HEK293 (cell line): Measurements from ENCODE around the gene ZBTB8A.
A peak's percentile ranks its signal among the peaks of the same experiment; 100 is the strongest.

Experiments used
- GLI4 ChIP-seq: fragments of 450-650 bp; formaldehyde crosslinking; IDR thresholded peaks from 2 replicates; pipeline ENCODE4 v1.5.1; 2016; ENCODE audit warnings: missing biosample characterization, missing genetic modification characterization
- PBX3 ChIP-seq: sonication (generic); formaldehyde crosslinking; IDR thresholded peaks from 2 replicates; pipeline ENCODE4 v1.8.1; 2022; ENCODE audit warnings: mild to moderate bottlenecking, moderate library complexity, missing genetic modification reagents
- SCRT2 ChIP-seq: fragments of 450-650 bp; formaldehyde crosslinking; IDR thresholded peaks from 2 replicates; pipeline ENCODE4 v1.5.1; 2016; ENCODE audit warnings: missing biosample characterization, missing genetic modification characterization
- SP3 ChIP-seq: fragments of 450-650 bp; formaldehyde crosslinking; IDR thresholded peaks from 2 replicates; pipeline ENCODE4 v1.5.1; 2016; ENCODE audit warnings: missing biosample characterization, missing genetic modification characterization
- ZBTB26 ChIP-seq: fragments of 450-650 bp; formaldehyde crosslinking; optimal IDR thresholded peaks from 2 replicates; pipeline ENCODE3; 2016; ENCODE audit warnings: missing biosample characterization, mild to moderate bottlenecking, missing genetic modification characterization
- ZBTB8A ChIP-seq: fragments of 450-650 bp; formaldehyde crosslinking; IDR thresholded peaks from 2 replicates; pipeline ENCODE4 v1.5.1; 2016; ENCODE audit warnings: missing biosample characterization, missing genetic modification characterization
- ZNF184 ChIP-seq: fragments of 450-650 bp; IDR thresholded peaks from 2 replicates; pipeline ENCODE4 v1.5.1; 2018; ENCODE audit warnings: missing biosample characterization, mild to moderate bottlenecking, missing genetic modification characterization
- ZNF221 ChIP-seq: fragments of 450-650 bp; formaldehyde crosslinking; IDR thresholded peaks from 2 replicates; pipeline ENCODE4 v1.5.1; 2017; ENCODE audit warnings: missing biosample characterization, missing genetic modification characterization, borderline replicate concordance
- ZNF335 ChIP-seq: fragments of 450-650 bp; formaldehyde crosslinking; conservative IDR thresholded peaks from 2 replicates; pipeline ENCODE4 v1.5.1; 2016; ENCODE audit warnings: missing biosample characterization, missing genetic modification characterization
- ZNF37A ChIP-seq: fragments of 450-650 bp; IDR thresholded peaks from 2 replicates; pipeline ENCODE4 v1.5.1; 2018; ENCODE audit warnings: missing biosample characterization, missing genetic modification characterization
- ZNF426 ChIP-seq: fragments of 450-650 bp; formaldehyde crosslinking; IDR thresholded peaks from 2 replicates; pipeline ENCODE4 v1.5.1; 2017; ENCODE audit warnings: missing biosample characterization, missing genetic modification characterization, mild to moderate bottlenecking, inconsistent platforms, moderate library complexity
- ZNF473 ChIP-seq: fragments of 450-650 bp; formaldehyde crosslinking; IDR thresholded peaks from 2 replicates; pipeline ENCODE4 v1.5.1; 2017; ENCODE audit warnings: missing biosample characterization, missing genetic modification characterization
- ZNF571 ChIP-seq: fragments of 450-650 bp; formaldehyde crosslinking; IDR thresholded peaks from 2 replicates; pipeline ENCODE4 v1.5.0; 2017; ENCODE audit warnings: missing biosample characterization, missing genetic modification characterization
- ZNF610 ChIP-seq: fragments of 450-650 bp; formaldehyde crosslinking; IDR thresholded peaks from 2 replicates; pipeline ENCODE4 v1.5.1; 2016; ENCODE audit warnings: missing biosample characterization, missing genetic modification characterization, borderline replicate concordance
- ZNF621 ChIP-seq: fragments of 450-650 bp; formaldehyde crosslinking; IDR thresholded peaks from 2 replicates; pipeline ENCODE4 v1.5.1; 2017; ENCODE audit warnings: missing biosample characterization, missing genetic modification characterization
- ZNF626 ChIP-seq: fragments of 450-650 bp; sonication (Bioruptor Pico); formaldehyde crosslinking; IDR thresholded peaks from 2 replicates; pipeline ENCODE4 v1.5.1; 2018; ENCODE audit warnings: missing biosample characterization, missing genetic modification characterization, inconsistent platforms
- ZNF670 ChIP-seq: fragments of 450-650 bp; formaldehyde crosslinking; IDR thresholded peaks from 2 replicates; pipeline ENCODE4 v1.5.1; 2016; ENCODE audit warnings: missing biosample characterization, missing genetic modification characterization, low read depth
- ZNF76 ChIP-seq: fragments of 450-650 bp; formaldehyde crosslinking; IDR thresholded peaks from 2 replicates; pipeline ENCODE4; 2016; ENCODE audit warnings: low read depth, missing biosample characterization, missing genetic modification characterization, borderline replicate concordance
- ZNF792 ChIP-seq: fragments of 450-650 bp; formaldehyde crosslinking; IDR thresholded peaks from 2 replicates; pipeline ENCODE4 v1.5.1; 2016; ENCODE audit warnings: missing biosample characterization, missing genetic modification characterization
- ZSCAN30 ChIP-seq: fragments of 450-650 bp; IDR thresholded peaks from 2 replicates; pipeline ENCODE4 v1.5.1; 2018; ENCODE audit warnings: missing biosample characterization, mild to moderate bottlenecking, missing genetic modification characterization, moderate library complexity
- TF ChIP-seq, protein P1 (sequence below): fragments of 450-650 bp; formaldehyde crosslinking; IDR thresholded peaks from 2 replicates; pipeline ENCODE4 v1.5.1; 2016; ENCODE audit warnings: missing biosample characterization, missing genetic modification characterization
- TF ChIP-seq, protein P2 (sequence below): fragments of 450-650 bp; formaldehyde crosslinking; IDR thresholded peaks from 2 replicates; pipeline ENCODE4 v1.5.1; 2016; ENCODE audit warnings: missing biosample characterization, missing genetic modification characterization
- TF ChIP-seq, protein P3 (sequence below): fragments of 450-650 bp; formaldehyde crosslinking; IDR thresholded peaks from 2 replicates; pipeline ENCODE4 v1.5.1; 2016; ENCODE audit warnings: missing biosample characterization, missing genetic modification characterization
- TF ChIP-seq, protein P4 (sequence below): fragments of 450-650 bp; formaldehyde crosslinking; IDR thresholded peaks from 2 replicates; pipeline ENCODE4 v1.5.1; 2016; ENCODE audit warnings: missing biosample characterization, missing genetic modification characterization, borderline replicate concordance
- TF ChIP-seq, protein P5 (sequence below): fragments of 450-650 bp; formaldehyde crosslinking; IDR thresholded peaks from 2 replicates; pipeline ENCODE4; 2016; ENCODE audit warnings: missing biosample characterization, missing genetic modification characterization

The ZBTB8A gene

GRCh38 chr1:32500387-32501209 is 38.6 kb upstream of the ZBTB8A start (continued):
- TF ChIP-seq SCRT2 (tag by site-specific recombination) = no peak
- TF ChIP-seq ZNF621 (tag by site-specific recombination) = no peak
- TF ChIP-seq ZNF792 (tag by site-specific recombination) = no peak
- TF ChIP-seq ZNF670 = no peak
- peak; percentile 27; the same call in 1 of the 2 replicates for TF ChIP-seq PBX3 (CRISPR knock-in tag)
- no peak for TF ChIP-seq ZNF426 (tag by site-specific recombination)
- TF ChIP-seq ZNF184 (tag by site-specific recombination) = 0 out of 2 replicates have a peak, but pooled peaks have one; percentile 30
- TF ChIP-seq, protein P1, sequence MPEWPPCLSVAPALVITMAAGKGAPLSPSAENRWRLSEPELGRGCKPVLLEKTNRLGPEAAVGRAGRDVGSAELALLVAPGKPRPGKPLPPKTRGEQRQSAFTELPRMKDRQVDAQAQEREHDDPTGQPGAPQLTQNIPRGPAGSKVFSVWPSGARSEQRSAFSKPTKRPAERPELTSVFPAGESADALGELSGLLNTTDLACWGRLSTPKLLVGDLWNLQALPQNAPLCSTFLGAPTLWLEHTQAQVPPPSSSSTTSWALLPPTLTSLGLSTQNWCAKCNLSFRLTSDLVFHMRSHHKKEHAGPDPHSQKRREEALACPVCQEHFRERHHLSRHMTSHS = no peak
- TF ChIP-seq ZSCAN30 (tag by site-specific recombination) = peak; percentile 73
- TF ChIP-seq, protein P2, sequence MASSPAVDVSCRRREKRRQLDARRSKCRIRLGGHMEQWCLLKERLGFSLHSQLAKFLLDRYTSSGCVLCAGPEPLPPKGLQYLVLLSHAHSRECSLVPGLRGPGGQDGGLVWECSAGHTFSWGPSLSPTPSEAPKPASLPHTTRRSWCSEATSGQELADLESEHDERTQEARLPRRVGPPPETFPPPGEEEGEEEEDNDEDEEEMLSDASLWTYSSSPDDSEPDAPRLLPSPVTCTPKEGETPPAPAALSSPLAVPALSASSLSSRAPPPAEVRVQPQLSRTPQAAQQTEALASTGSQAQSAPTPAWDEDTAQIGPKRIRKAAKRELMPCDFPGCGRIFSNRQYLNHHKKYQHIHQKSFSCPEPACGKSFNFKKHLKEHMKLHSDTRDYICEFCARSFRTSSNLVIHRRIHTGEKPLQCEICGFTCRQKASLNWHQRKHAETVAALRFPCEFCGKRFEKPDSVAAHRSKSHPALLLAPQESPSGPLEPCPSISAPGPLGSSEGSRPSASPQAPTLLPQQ (tag by site-specific recombination) = no peak
- TF ChIP-seq ZNF571 = no peak
- TF ChIP-seq GLI4 (tag by site-specific recombination) = no peak
- TF ChIP-seq ZNF76 (tag by site-specific recombination) = no peak
- TF ChIP-seq ZNF221 (tag by site-specific recombination) = no peak
- TF ChIP-seq ZBTB26 (tag by site-specific recombination) = peak; percentile 66
- TF ChIP-seq, protein P3, sequence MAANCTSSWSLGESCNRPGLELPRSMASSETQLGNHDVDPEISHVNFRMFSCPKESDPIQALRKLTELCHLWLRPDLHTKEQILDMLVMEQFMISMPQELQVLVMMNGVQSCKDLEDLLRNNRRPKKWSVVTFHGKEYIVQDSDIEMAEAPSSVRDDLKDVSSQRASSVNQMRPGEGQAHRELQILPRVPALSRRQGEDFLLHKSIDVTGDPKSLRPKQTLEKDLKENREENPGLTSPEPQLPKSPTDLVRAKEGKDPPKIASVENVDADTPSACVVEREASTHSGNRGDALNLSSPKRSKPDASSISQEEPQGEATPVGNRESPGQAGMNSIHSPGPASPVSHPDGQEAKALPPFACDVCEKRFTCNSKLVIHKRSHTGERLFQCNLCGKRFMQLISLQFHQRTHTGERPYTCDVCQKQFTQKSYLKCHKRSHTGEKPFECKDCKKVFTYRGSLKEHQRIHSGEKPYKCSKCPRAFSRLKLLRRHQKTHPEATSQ (tag by site-specific recombination) = no peak
- TF ChIP-seq ZNF610 (tag by site-specific recombination) = no peak
- TF ChIP-seq ZNF626 (tag by site-specific recombination) = no peak
- TF ChIP-seq SP3 (tag by site-specific recombination) = no peak
- TF ChIP-seq, protein P4, sequence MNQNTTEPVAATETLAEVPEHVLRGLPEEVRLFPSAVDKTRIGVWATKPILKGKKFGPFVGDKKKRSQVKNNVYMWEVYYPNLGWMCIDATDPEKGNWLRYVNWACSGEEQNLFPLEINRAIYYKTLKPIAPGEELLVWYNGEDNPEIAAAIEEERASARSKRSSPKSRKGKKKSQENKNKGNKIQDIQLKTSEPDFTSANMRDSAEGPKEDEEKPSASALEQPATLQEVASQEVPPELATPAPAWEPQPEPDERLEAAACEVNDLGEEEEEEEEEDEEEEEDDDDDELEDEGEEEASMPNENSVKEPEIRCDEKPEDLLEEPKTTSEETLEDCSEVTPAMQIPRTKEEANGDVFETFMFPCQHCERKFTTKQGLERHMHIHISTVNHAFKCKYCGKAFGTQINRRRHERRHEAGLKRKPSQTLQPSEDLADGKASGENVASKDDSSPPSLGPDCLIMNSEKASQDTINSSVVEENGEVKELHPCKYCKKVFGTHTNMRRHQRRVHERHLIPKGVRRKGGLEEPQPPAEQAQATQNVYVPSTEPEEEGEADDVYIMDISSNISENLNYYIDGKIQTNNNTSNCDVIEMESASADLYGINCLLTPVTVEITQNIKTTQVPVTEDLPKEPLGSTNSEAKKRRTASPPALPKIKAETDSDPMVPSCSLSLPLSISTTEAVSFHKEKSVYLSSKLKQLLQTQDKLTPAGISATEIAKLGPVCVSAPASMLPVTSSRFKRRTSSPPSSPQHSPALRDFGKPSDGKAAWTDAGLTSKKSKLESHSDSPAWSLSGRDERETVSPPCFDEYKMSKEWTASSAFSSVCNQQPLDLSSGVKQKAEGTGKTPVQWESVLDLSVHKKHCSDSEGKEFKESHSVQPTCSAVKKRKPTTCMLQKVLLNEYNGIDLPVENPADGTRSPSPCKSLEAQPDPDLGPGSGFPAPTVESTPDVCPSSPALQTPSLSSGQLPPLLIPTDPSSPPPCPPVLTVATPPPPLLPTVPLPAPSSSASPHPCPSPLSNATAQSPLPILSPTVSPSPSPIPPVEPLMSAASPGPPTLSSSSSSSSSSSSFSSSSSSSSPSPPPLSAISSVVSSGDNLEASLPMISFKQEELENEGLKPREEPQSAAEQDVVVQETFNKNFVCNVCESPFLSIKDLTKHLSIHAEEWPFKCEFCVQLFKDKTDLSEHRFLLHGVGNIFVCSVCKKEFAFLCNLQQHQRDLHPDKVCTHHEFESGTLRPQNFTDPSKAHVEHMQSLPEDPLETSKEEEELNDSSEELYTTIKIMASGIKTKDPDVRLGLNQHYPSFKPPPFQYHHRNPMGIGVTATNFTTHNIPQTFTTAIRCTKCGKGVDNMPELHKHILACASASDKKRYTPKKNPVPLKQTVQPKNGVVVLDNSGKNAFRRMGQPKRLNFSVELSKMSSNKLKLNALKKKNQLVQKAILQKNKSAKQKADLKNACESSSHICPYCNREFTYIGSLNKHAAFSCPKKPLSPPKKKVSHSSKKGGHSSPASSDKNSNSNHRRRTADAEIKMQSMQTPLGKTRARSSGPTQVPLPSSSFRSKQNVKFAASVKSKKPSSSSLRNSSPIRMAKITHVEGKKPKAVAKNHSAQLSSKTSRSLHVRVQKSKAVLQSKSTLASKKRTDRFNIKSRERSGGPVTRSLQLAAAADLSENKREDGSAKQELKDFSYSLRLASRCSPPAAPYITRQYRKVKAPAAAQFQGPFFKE (tag by site-specific recombination) = no peak
- TF ChIP-seq ZBTB8A (tag by site-specific recombination) = peak; percentile 95
- TF ChIP-seq, protein P5, sequence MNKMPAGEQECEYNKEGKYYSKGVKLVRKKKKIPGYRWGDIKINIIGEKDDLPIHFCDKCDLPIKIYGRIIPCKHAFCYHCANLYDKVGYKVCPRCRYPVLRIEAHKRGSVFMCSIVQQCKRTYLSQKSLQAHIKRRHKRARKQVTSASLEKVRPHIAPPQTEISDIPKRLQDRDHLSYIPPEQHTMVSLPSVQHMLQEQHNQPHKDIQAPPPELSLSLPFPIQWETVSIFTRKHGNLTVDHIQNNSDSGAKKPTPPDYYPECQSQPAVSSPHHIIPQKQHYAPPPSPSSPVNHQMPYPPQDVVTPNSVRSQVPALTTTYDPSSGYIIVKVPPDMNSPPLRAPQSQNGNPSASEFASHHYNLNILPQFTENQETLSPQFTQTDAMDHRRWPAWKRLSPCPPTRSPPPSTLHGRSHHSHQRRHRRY (tag by site-specific recombination) = no peak
- no peak for TF ChIP-seq ZNF37A (tag by site-specific recombination)
- no peak; the same call in 1 of the 2 replicates for TF ChIP-seq ZNF335 (tag by site-specific recombination)
- TF ChIP-seq ZNF473 = no peak
